Measurements from ENCODE around the gene AGAP1. TPM values are rescaled to one million over a fixed set of nuclear protein-coding genes. Genes with fewer than 3 reads are reported as not detected.

The AGAP1 gene
- total RNA-seq, 6 experiments from 2014 or later = 8.1 to 11.2 (median 9.8) TPM

GRCh38 chr2:235747786-235748091 lies 253.9 kb downstream of the AGAP1 start:
- H3K9me3 ChIP-seq = no peaks in the 10 kb centered on the region
- intact Hi-C loops (cut with DNase I) = loop anchor here (5.0 to 10.0 kb wide), 3 partner anchors 143 to 603 kb away; no protein-coding TSS in a partner anchor
- no peaks in the 10 kb centered on the region for H3K27me3 ChIP-seq
- H3K36me3 ChIP-seq = no peaks in the 10 kb centered on the region
- no peak overlapping the region for H3K27ac ChIP-seq
- H3K4me3 ChIP-seq = no peak overlapping the region
- DNase-seq (peak in 2 of 3 donors; percentile 59 to 66), ATAC-seq (peak; percentile 37 to 77 (median 46))
- TF ChIP-seq POLR2A (IDR thresholded peaks at IDR 0.05) = no peak
- no peak for TF ChIP-seq CTCF (IDR thresholded peaks at IDR 0.05)
- H3K4me1 ChIP-seq = peaks cover 0 to 4% (median 0%) of the 10 kb centered on the region in 4 donors
- 41% methylated on average over 6 of the region's 6 CpGs for WGBS (ENCODE audit: insufficient coverage, low coverage, low lambda C conversion rate, missing lambda C conversion rate)

DNA sequence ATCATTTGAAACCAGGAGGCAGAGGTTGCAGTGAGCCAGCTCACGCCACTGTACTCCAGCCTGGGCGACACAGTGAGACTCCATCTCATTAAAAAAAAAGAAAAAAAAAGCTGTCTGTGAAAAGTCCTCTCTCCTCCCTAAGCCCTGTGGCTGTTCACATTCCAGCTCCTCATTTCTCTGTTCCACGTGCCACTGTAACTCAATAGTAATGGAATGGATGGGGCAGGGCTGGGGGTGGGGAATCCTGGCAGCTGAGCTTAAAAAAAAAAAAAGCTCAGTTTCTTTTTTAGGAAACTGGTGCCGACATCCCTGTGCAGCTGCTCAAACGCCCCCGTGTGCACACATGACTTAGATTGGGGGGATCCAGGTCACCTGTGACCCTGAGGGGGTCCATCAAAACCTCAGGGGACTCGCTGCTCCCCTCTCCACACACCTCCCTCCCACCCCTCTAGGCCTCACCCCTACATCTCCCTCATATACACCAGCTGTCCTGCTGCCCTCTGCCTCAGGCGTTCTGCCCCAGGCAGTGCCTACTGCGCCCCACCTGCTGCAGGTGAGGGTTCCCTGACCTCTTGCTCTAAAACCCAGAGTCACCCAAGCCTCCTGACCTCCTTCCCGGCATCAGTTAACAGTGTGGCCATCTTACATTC lies 255.4 kb downstream of the AGAP1 start:
- no peak overlapping the region for H3K4me3 ChIP-seq
- intact Hi-C loops (cut with DNase I) = loop anchor here (5.0 to 10.0 kb wide), 3 partner anchors 144 to 604 kb away; no protein-coding TSS in a partner anchor
- 67% methylated on average over 8 of the region's 10 CpGs for WGBS (ENCODE audit: insufficient coverage, low coverage, low lambda C conversion rate, missing lambda C conversion rate)
- peaks cover 0 to 4% (median 0%) of the 10 kb centered on the region in 4 donors for H3K4me1 ChIP-seq
- DNase-seq (no peak), ATAC-seq (no peak)
- H3K36me3 ChIP-seq = no peaks in the 10 kb centered on the region
- no peaks in the 10 kb centered on the region for H3K9me3 ChIP-seq
- H3K27me3 ChIP-seq = no peaks in the 10 kb centered on the region
- no peak for TF ChIP-seq CTCF (IDR thresholded peaks at IDR 0.05)
- H3K27ac ChIP-seq = no peak overlapping the region

GRCh38 chr2:235749771-235750160 lies 255.9 kb downstream of the AGAP1 start:
- ATAC-seq = no peak
- Histone ChIP-seq H3K9me3 (no peaks in the 10 kb centered on the region), H3K36me3 (no peaks in the 10 kb centered on the region), H3K27ac (no peak overlapping the region), H3K4me3 (no peak overlapping the region), H3K4me1 (peaks cover 0 to 4% (median 0%) of the 10 kb centered on the region in 4 donors), H3K27me3 (no peaks in the 10 kb centered on the region)
- WGBS (ENCODE audit: insufficient coverage, low coverage, low lambda C conversion rate, missing lambda C conversion rate) = 92% methylated on average over 2 of the region's 3 CpGs
- intact Hi-C loops (cut with DNase I) = loop anchor here (5.0 to 10.0 kb wide), 3 partner anchors 145 to 605 kb away; no protein-coding TSS in a partner anchor
- DNase-seq = no peak
- no peak for TF ChIP-seq CTCF (IDR thresholded peaks at IDR 0.05)
- no peak for TF ChIP-seq POLR2A (IDR thresholded peaks at IDR 0.05)

- Histone ChIP-seq H3K9me3 (no peaks in the 10 kb centered on the region), H3K27ac (no peak overlapping the region), H3K36me3 (no peaks in the 10 kb centered on the region), H3K27me3 (no peaks in the 10 kb centered on the region), H3K4me1 (peaks cover 0 to 2% (median 0%) of the 10 kb centered on the region in 4 donors), H3K4me3 (no peak overlapping the region)
- no peak for TF ChIP-seq CTCF (IDR thresholded peaks at IDR 0.05)
- TF ChIP-seq POLR2A (IDR thresholded peaks at IDR 0.05) = no peak
- DNase-seq (no peak), ATAC-seq (no peak)
- WGBS (ENCODE audit: insufficient coverage, low coverage, low lambda C conversion rate, missing lambda C conversion rate) = 86% methylated on average over 2 of the region's 4 CpGs
- intact Hi-C loops (cut with DNase I) = no loop called here
These were observed 259.0 kb downstream of the AGAP1 start for GRCh38 chr2:235752846-235753245.

Data from right lobe of liver (tissue), 6 donors.